HepG2 (cell line): ENCODE results near the gene OR4K2. TPM values are rescaled to one million over a fixed set of nuclear protein-coding genes. Genes with fewer than 3 reads are reported as not detected.

Source experiments
- ATAC-seq: fragments of 200-7000 bp; cut with Tn5 transposase; 3 replicates; pipeline ENCODE4 v1.9.1; 2020; ENCODE audit warnings: mild to moderate bottlenecking, moderate library complexity
- Bru-seq: library from RNA; stranded (reverse); fragments of 400-500 nt; gene quantifications from one replicate; lab custom pipeline; 2021; lab: Mats Ljungman, UMichigan
- BruChase-seq, 2 experiments: library from RNA; stranded (reverse); fragments of 400-500 nt; gene quantifications; one replicate each; lab custom pipeline; 2021; lab: Mats Ljungman, UMichigan
- BruUV-seq: library from RNA; stranded (reverse); fragments of 400-500 nt; replicated peaks from 2 replicates; lab custom pipeline; 2021; lab: Mats Ljungman, UMichigan
- CTCF ChIA-PET: fragments of 300-600 bp; formaldehyde crosslinking; extraction: SDS; loops from one replicate; lab custom pipeline; 2021; ENCODE audit warnings: low total read pairs, inconsistent platforms, low intra/inter-chr PET ratio; lab: Yijun Ruan, JAX
- POLR2A ChIA-PET: fragments of 350-600 bp; sonication (Branson Sonifier 250); formaldehyde crosslinking; loops from one replicate; lab custom pipeline; 2020; ENCODE audit warnings: antibody characterized with exemption, inconsistent platforms; lab: Yijun Ruan, JAX
- DNase-seq: peaks from one replicate; pipeline ENCODE4 v3.0.0-alpha.2; 2015; ENCODE audit warnings: low spot score
- FAIRE-seq: peaks from 3 replicates; lab custom pipeline; 2011; peaks lifted over from hg19 to GRCh38; lab: Jason Lieb, UNC
- H2AFZ ChIP-seq: one replicate; pipeline ENCODE4 v1.6.1; 2011; ENCODE audit warnings: low read length, inconsistent platforms
- H3K27ac ChIP-seq: fragments of 300-600 bp; 3 replicates; pipeline ENCODE4 v1.8.0; 2011; ENCODE audit warnings: mixed run types, mild to moderate bottlenecking, mixed read lengths, low read length, inconsistent platforms; ENCODE audit not compliant: insufficient read depth; ENCODE audit errors: extremely low read length
- H3K27me3 ChIP-seq, 2 experiments: fragments of 200-600 bp in 1 of 2; 2 replicates in 1 of 2; 3 replicates in 1 of 2; pipeline versions ENCODE4 v1.6.0 to v1.8.0; 2011; ENCODE audit warnings: low read length in 2 of 2, mild to moderate bottlenecking in 2 of 2, moderate library complexity in 2 of 2, inconsistent platforms in 1 of 2; ENCODE audit not compliant: insufficient read depth in 2 of 2, control insufficient read depth in 1 of 2
- H3K36me3 ChIP-seq, 2 experiments: fragments of 200-600 bp in 1 of 2; replicated peaks in 1 of 2; 2 replicates in 1 of 2; 3 replicates in 1 of 2; pipeline versions ENCODE4 v1.5.1 to v1.8.0; 2011; ENCODE audit warnings: low read length in 2 of 2, inconsistent platforms in 1 of 2; ENCODE audit not compliant: insufficient read depth in 2 of 2, control insufficient read depth in 1 of 2
- H3K4me1 ChIP-seq: 2 replicates; pipeline ENCODE4 v1.5.1; 2012; ENCODE audit warnings: low read length, inconsistent platforms; ENCODE audit not compliant: insufficient read depth
- H3K4me2 ChIP-seq: 2 replicates; pipeline ENCODE4 v1.6.0; 2011; ENCODE audit warnings: low read depth, low read length, inconsistent platforms
- H3K4me3 ChIP-seq, 3 experiments: fragments of 200-600 bp in 1 of 3; sonication (generic), shearing (Covaris generic) in 1 of 3; replicated peaks in 1 of 3; 2 replicates each; pipeline ENCODE4 v1.5.1; 2011 to 2016; ENCODE audit warnings: low read length in 3 of 3, inconsistent platforms in 2 of 3, low read depth in 2 of 3, mild to moderate bottlenecking in 2 of 3, control low read depth in 1 of 3, mixed read lengths in 1 of 3; ENCODE audit not compliant: insufficient read depth in 1 of 3
- H3K79me2 ChIP-seq: one replicate; pipeline ENCODE4 v1.6.1; 2011; ENCODE audit warnings: low read length, inconsistent platforms; ENCODE audit not compliant: insufficient read depth
- H3K9ac ChIP-seq: 2 replicates; pipeline ENCODE4 v1.6.0; 2011; ENCODE audit warnings: mild to moderate bottlenecking, low read depth, low read length, inconsistent platforms; ENCODE audit not compliant: insufficient read depth
- H3K9me3 ChIP-seq: 2 replicates; pipeline ENCODE4 v1.5.1; 2012; ENCODE audit warnings: mild to moderate bottlenecking, low read length
- H4K20me1 ChIP-seq: 2 replicates; pipeline ENCODE4 v1.6.0; 2011; ENCODE audit warnings: inconsistent platforms, mild to moderate bottlenecking, low read length, moderate library complexity; ENCODE audit not compliant: insufficient read depth
- CEBPB ChIP-seq: IDR thresholded peaks from 2 replicates; pipeline ENCODE4 v1.6.1; 2011; ENCODE audit warnings: low read depth, low read length, improper control_type of control experiment, borderline replicate concordance
- DMTF1 ChIP-seq: sonication (generic); formaldehyde crosslinking; IDR thresholded peaks from 2 replicates; pipeline ENCODE4 v1.4.0; 2020; ENCODE audit warnings: mild to moderate bottlenecking, missing genetic modification reagents
- NRL ChIP-seq: sonication (generic); formaldehyde crosslinking; IDR thresholded peaks from 2 replicates; pipeline ENCODE4 v1.5.0; 2020; ENCODE audit warnings: missing genetic modification reagents, mild to moderate bottlenecking, moderate library complexity, borderline replicate concordance
- SIX1 ChIP-seq: sonication (generic); formaldehyde crosslinking; IDR thresholded peaks from 2 replicates; pipeline ENCODE4 v1.4.0; 2020; ENCODE audit warnings: missing genetic modification reagents, borderline replicate concordance
- SKIL ChIP-seq: sonication (generic); formaldehyde crosslinking; IDR thresholded peaks from 2 replicates; pipeline ENCODE4 v1.8.0; 2022; ENCODE audit warnings: missing genetic modification reagents, mild to moderate bottlenecking, moderate library complexity, borderline replicate concordance
- UBTF ChIP-seq: sonication (generic); formaldehyde crosslinking; IDR thresholded peaks from 2 replicates; pipeline ENCODE4 v1.4.0; 2020; ENCODE audit warnings: mild to moderate bottlenecking, missing genetic modification reagents
- XBP1 ChIP-seq: sonication (generic); formaldehyde crosslinking; IDR thresholded peaks from 2 replicates; pipeline ENCODE4 v1.5.0; 2020; ENCODE audit warnings: missing genetic modification reagents
- ZNF34 ChIP-seq: sonication (generic); formaldehyde crosslinking; IDR thresholded peaks from 2 replicates; pipeline ENCODE4 v1.4.0; 2020; ENCODE audit warnings: mild to moderate bottlenecking, missing genetic modification reagents, borderline replicate concordance
- ZNF703 ChIP-seq: sonication (generic); formaldehyde crosslinking; IDR thresholded peaks from 2 replicates; pipeline ENCODE4 v1.5.1; 2020; ENCODE audit warnings: missing genetic modification reagents, mild to moderate bottlenecking, moderate library complexity, borderline replicate concordance
- WGBS: methylation state at CpG from one replicate; pipeline ENCODE4 v1.1.6; 2017; ENCODE audit warnings: low lambda C conversion rate; 5-methylcytosine and 5-hydroxymethylcytosine counted together
- in situ Hi-C: cut with HindIII; loops from 2 replicates; pipeline ENCODE4 v1.10.0; 2017; ENCODE audit warnings: low pct_unique_long_range_greater_than_20kb; ENCODE audit not compliant: extremely low pct_ligation_motif_present
- intact Hi-C: fragments of 100-400 bp; cut with micrococcal nuclease; formaldehyde crosslinking; loops from one replicate; pipeline ENCODE4 v1.10.0; 2022; ENCODE audit not compliant: unreplicated experiment
- long read RNA-seq, 2 experiments: library from RNA in 1 of 2; library from polyadenylated mRNA in 1 of 2; stranded (forward) in 1 of 2; unstranded in 1 of 2; transcript quantifications; one replicate each; pipeline ENCODE4 v2.0.0, GENCODE V29; 2019 to 2022
- polyA minus RNA-seq, 3 experiments: library from RNA; depleted of rRNA, polyadenylated mRNA; stranded (reverse); fragments of >200 nt; gene quantifications; 2 replicates each; pipeline ENCODE4 v1.2.3, GENCODE V29; 2011; ENCODE audit warnings: low replicate concordance in 1 of 3
- polyA plus RNA-seq, 8 experiments: library from polyadenylated mRNA; depleted of rRNA in 3 of 8; stranded (reverse) in 7 of 8; unstranded in 1 of 8; fragments of >200 nt; fragmentation: Illumina TruSeq in 4 of 8; extraction: Trizol in 4 of 8; gene quantifications; 2 replicates each; pipeline versions ENCODE4 v1.2.1 to v1.2.3, GENCODE V29; 2011 to 2016; ENCODE audit warnings: low read depth in 4 of 8, missing spikeins in 1 of 8, mixed read lengths in 1 of 8; ENCODE audit not compliant: insufficient read depth in 1 of 8
- total RNA-seq, 5 experiments: library from RNA; depleted of rRNA; stranded (reverse); fragments of >200 nt; fragmentation: Illumina TruSeq; extraction: Trizol; gene quantifications; 2 replicates each; pipeline ENCODE4 v1.2.3, GENCODE V29; 2016; ENCODE audit warnings: low read depth in 1 of 5

Gene OR4K2, protein sequence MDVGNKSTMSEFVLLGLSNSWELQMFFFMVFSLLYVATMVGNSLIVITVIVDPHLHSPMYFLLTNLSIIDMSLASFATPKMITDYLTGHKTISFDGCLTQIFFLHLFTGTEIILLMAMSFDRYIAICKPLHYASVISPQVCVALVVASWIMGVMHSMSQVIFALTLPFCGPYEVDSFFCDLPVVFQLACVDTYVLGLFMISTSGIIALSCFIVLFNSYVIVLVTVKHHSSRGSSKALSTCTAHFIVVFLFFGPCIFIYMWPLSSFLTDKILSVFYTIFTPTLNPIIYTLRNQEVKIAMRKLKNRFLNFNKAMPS
- total RNA-seq (2016; rRNA removed; fragmentation: Illumina TruSeq; extraction: Trizol) (not detected in 2 replicates), polyA plus RNA-seq (2011; rRNA removed) (not detected in 2 replicates), polyA minus RNA-seq (2011; rRNA and poly(A)+ RNA removed; ENCODE audit: low replicate concordance) (not detected in 2 replicates), Bru-seq, nascent RNA (not detected), BruChase-seq, experiment 1, labeled RNA remaining after a 6-hour chase (not detected), BruChase-seq, experiment 2, labeled RNA remaining after a 2-hour chase (not detected)
- not detected in 2 replicates for total RNA-seq (2016; cell fraction: cytosol; rRNA removed; fragmentation: Illumina TruSeq; extraction: Trizol; ENCODE audit: low read depth)
- total RNA-seq (2016; cell fraction: insoluble cytoplasmic fraction; rRNA removed; fragmentation: Illumina TruSeq; extraction: Trizol) = not detected in 2 replicates
- total RNA-seq (2016; cell fraction: membrane; rRNA removed; fragmentation: Illumina TruSeq; extraction: Trizol) = not detected in 2 replicates
- not detected in 2 replicates for total RNA-seq (2016; cell fraction: nucleus; rRNA removed; fragmentation: Illumina TruSeq; extraction: Trizol)
- not detected in 2 replicates for polyA plus RNA-seq (2011; cell fraction: cytosol; rRNA removed)
- polyA plus RNA-seq (2011; cell fraction: nucleus; rRNA removed) = not detected in 2 replicates
- not detected in 2 replicates for polyA plus RNA-seq (2012)
- not detected in 2 replicates for polyA plus RNA-seq (2016; cell fraction: cytosol; fragmentation: Illumina TruSeq; extraction: Trizol; ENCODE audit: low read depth)
- polyA plus RNA-seq (2016; cell fraction: insoluble cytoplasmic fraction; fragmentation: Illumina TruSeq; extraction: Trizol; ENCODE audit: low read depth) = not detected in 2 replicates
- not detected in 2 replicates for polyA plus RNA-seq (2016; cell fraction: membrane; fragmentation: Illumina TruSeq; extraction: Trizol; ENCODE audit: low read depth)
- polyA plus RNA-seq (2016; cell fraction: nucleus; fragmentation: Illumina TruSeq; extraction: Trizol; ENCODE audit: insufficient read depth, low read depth) = not detected in 2 replicates
- polyA minus RNA-seq (2011; cell fraction: cytosol; rRNA and poly(A)+ RNA removed) = not detected in 2 replicates
- polyA minus RNA-seq (2011; cell fraction: nucleus; rRNA and poly(A)+ RNA removed) = not detected in 2 replicates
- long read RNA-seq, experiment 1 = 0 reads
- long read RNA-seq, experiment 2 = 0 reads

DNA sequence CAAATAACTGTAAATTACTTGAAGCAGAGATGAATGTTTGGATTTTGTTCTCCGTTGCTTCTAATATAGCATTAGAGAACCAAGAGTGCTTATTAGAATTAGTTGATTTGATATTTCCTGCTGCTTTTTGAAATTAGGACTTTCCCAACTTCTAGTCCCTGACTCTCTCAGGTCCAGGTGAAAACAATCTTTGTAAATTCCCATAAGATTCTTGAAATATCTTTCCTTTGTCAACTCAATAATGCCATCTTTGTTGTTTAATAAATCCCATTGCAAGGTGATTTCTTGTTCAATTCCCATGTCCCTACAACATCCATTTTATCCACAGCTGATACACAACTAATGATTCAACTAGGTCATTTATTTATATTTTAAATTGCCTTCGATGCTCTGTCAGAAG lies at the start of gene OR4K2:
Gene OR4K2, plus strand, starts transcription at position 301 of the 400 bp plus-strand sequence. CDS start 1,126 bp downstream, outside the sequence.
- WGBS = under 1% methylated on average over 2 of the region's 2 CpGs
- H4K20me1 ChIP-seq = no peaks in the 10 kb centered on the region
- H3K9ac ChIP-seq = no peak within 1 kb of the TSS
- no peak within 1 kb of the TSS for H3K4me3 ChIP-seq
- ChIA-PET POLR2A (no interaction called here), CTCF (no interaction called here)
- intact Hi-C loops = loop anchor here (10.0 kb wide), 1 partner anchor 50 kb away; the partner anchor contains the start of gene OR4K5
- H2AFZ ChIP-seq = no peak within 1 kb of the TSS
- H3K4me1 ChIP-seq = peaks cover 8% of the 10 kb centered on the region; the same call in 1 of the 2 replicates
- no peaks in the 10 kb centered on the region for H3K36me3 ChIP-seq
- H3K4me2 ChIP-seq = no peak within 1 kb of the TSS
- no peaks in the 10 kb centered on the region for H3K9me3 ChIP-seq
- no peaks in the 10 kb centered on the region for H3K27me3 ChIP-seq
- H3K79me2 ChIP-seq = no peaks in the 10 kb centered on the region
- no TSS peak for BruUV-seq
- FAIRE-seq = no peak
- no peak within 1 kb of the TSS for H3K27ac ChIP-seq
- ATAC-seq = no peak
- DNase-seq = no peak
- in situ Hi-C loops = no loop called here
- TF ChIP-seq CEBPB = no peak
- TF ChIP-seq SIX1 (CRISPR knock-in tag) = no peak
- TF ChIP-seq DMTF1 = no peak
- no peak for TF ChIP-seq SKIL
- no peak for TF ChIP-seq ZNF34 (CRISPR knock-in tag)
- no peak for TF ChIP-seq XBP1 (CRISPR knock-in tag)
- TF ChIP-seq NRL (CRISPR knock-in tag) = no peak
- TF ChIP-seq ZNF703 (CRISPR knock-in tag) = no peak
- no peak for TF ChIP-seq UBTF (CRISPR knock-in tag)
